BJ (cell line): ENCODE data around the gene CMPK1. TPM values are rescaled to one million over a fixed set of nuclear protein-coding genes. Genes with fewer than 3 reads are reported as not detected.

ENCODE experiments used
- CTCF ChIA-PET: fragments of 350-600 bp; formaldehyde crosslinking; extraction: SDS; loops from one replicate; lab custom pipeline; 2021; ENCODE audit warnings: antibody characterized with exemption, inconsistent platforms; lab: Yijun Ruan, JAX
- POLR2A ChIA-PET: fragments of 300-600 bp; sonication (Branson Sonifier 250); formaldehyde crosslinking; extraction: SDS; loops from one replicate; lab custom pipeline; 2021; ENCODE audit warnings: antibody characterized with exemption; lab: Charles Lee
- DNase-seq: peaks from one replicate; pipeline ENCODE4 v3.0.0-alpha.2; 2011; ENCODE audit warnings: low read depth
- H3K27me3 ChIP-seq: 2 replicates; pipeline ENCODE4 v1.6.0; 2011; ENCODE audit warnings: low read length; ENCODE audit not compliant: control insufficient read depth, insufficient read depth
- H3K36me3 ChIP-seq: 2 replicates; pipeline ENCODE4 v1.5.1; 2011; ENCODE audit warnings: low read length; ENCODE audit not compliant: control insufficient read depth, insufficient read depth
- H3K4me3 ChIP-seq: 2 replicates; pipeline ENCODE4 v1.5.1; 2011; ENCODE audit warnings: low read depth, mild to moderate bottlenecking, control low read depth, low read length
- CTCF ChIP-seq: IDR thresholded peaks from 2 replicates; pipeline ENCODE4 v1.5.1; 2011; ENCODE audit warnings: low read depth, mild to moderate bottlenecking, control low read depth, inconsistent platforms, low read length, moderate library complexity; ENCODE audit not compliant: insufficient read depth
- polyA plus RNA-seq: library from polyadenylated mRNA; depleted of rRNA; stranded (reverse); fragments of >200 nt; gene quantifications from 2 replicates; pipeline ENCODE4 v1.2.3, GENCODE V29; 2011

The CMPK1 gene
- polyA plus RNA-seq, 1 experiment, result 22.5 TPM

- CTCF ChIA-PET, result interaction anchor here (1.6 kb wide), 1 partner anchor 13 kb away, joined by 4 read pairs; no protein-coding TSS in a partner anchor
- DNase-seq, result no peak
Observed at GRCh38 chr1:47347735-47348134, 14.1 kb downstream of the CMPK1 start.

GRCh38 chr1:47348246-47348645 is 14.7 kb downstream of the CMPK1 start:
- TF ChIP-seq CTCF, result no peak
- no peak for DNase-seq
- Histone ChIP-seq H3K27me3 (no peaks in the 10 kb centered on the region), H3K4me3 (no peak overlapping the region), H3K36me3 (peaks cover 1% of the 10 kb centered on the region; the same call in 1 of the 2 replicates)
- ChIA-PET CTCF (interaction anchor here (1.6 kb wide), 1 partner anchor 12 kb away, joined by 4 read pairs; no protein-coding TSS in a partner anchor), POLR2A (interaction anchor here (0.5 kb wide), 1 partner anchor 13 kb away, joined by 4 read pairs; no protein-coding TSS in a partner anchor)

More at GRCh38 chr1:47347735-47348134, 14.1 kb downstream of the CMPK1 start:
- H3K4me3 ChIP-seq, result no peak overlapping the region
- no peaks in the 10 kb centered on the region for H3K27me3 ChIP-seq
- POLR2A ChIA-PET, result no interaction called here
- peaks cover 1% of the 10 kb centered on the region; the same call in 1 of the 2 replicates for H3K36me3 ChIP-seq
- no peak for TF ChIP-seq CTCF

GRCh38 chr1:47351305-47351704 is 17.7 kb downstream of the CMPK1 start:
- Histone ChIP-seq H3K27me3 (no peaks in the 10 kb centered on the region), H3K36me3 (peaks cover 1% of the 10 kb centered on the region; the same call in 1 of the 2 replicates), H3K4me3 (no peak overlapping the region)
- ChIA-PET POLR2A (no interaction called here), CTCF (interaction anchor here (0.8 kb wide), 1 partner anchor 13 kb away, joined by 4 read pairs; no protein-coding TSS in a partner anchor)
- no peak for TF ChIP-seq CTCF
- DNase-seq, result no peak

- Histone ChIP-seq H3K36me3 (no peaks in the 10 kb centered on the region), H3K4me3 (no peak overlapping the region), H3K27me3 (no peaks in the 10 kb centered on the region)
- ChIA-PET CTCF (no interaction called here), POLR2A (interaction anchor here (0.6 kb wide), 1 partner anchor 13 kb away, joined by 4 read pairs; no protein-coding TSS in a partner anchor)
- TF ChIP-seq CTCF, result no peak
- no peak for DNase-seq
Observed at GRCh38 chr1:47361380-47361779, 27.8 kb downstream of the CMPK1 start.

- TF ChIP-seq CTCF, result no peak
- Histone ChIP-seq H3K27me3 (no peaks in the 10 kb centered on the region), H3K36me3 (no peaks in the 10 kb centered on the region), H3K4me3 (no peak overlapping the region)
- no peak for DNase-seq
- CTCF ChIA-PET, result no interaction called here
- POLR2A ChIA-PET, result no interaction called here
Observed at GRCh38 chr1:47362828-47363227, 29.2 kb downstream of the CMPK1 start.
